ENCODE data around the gene TTF1. TPM values are rescaled to one million over a fixed set of nuclear protein-coding genes. Genes with fewer than 3 reads are reported as not detected.

Gene TTF1
- total RNA-seq, 1 donor from 2014 or later, result 36.2 TPM

DNA sequence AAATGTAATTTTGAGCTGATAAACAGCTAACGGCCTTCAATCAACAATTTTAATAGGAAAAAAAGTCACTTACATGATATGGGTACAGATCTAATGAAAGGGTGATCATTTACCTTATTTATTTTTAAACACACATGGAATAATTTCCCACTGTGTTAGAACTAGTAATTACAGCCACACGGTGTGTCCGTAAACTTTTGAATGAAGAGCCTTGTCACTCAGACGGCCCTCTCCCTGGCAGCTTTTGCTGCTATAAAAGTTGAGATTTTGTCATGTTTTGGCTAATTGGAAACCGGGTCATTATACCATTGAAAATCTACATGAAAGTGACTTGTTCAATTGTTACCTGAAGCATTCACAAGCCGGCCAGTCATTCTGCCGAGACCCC lies 19.0 kb upstream of the TTF1 start:
- no peaks in the 10 kb centered on the region for H3K4me1 Mint-ChIP-seq (ENCODE audit: low read depth)
- DNase-seq (ENCODE audit: low spot score), result no peak
- H3K36me3 Mint-ChIP-seq (ENCODE audit: low read depth), result no peaks in the 10 kb centered on the region
- H3K4me3 Mint-ChIP-seq (ENCODE audit: low read depth), result no peak overlapping the region
- H3K27me3 Mint-ChIP-seq (ENCODE audit: low read depth), result peaks cover 54% of the 10 kb centered on the region
- no peak overlapping the region for H3K27ac Mint-ChIP-seq
- intact Hi-C loops (cut with micrococcal nuclease), result no loop called here
- no peaks in the 10 kb centered on the region for H3K9me3 Mint-ChIP-seq

DNA sequence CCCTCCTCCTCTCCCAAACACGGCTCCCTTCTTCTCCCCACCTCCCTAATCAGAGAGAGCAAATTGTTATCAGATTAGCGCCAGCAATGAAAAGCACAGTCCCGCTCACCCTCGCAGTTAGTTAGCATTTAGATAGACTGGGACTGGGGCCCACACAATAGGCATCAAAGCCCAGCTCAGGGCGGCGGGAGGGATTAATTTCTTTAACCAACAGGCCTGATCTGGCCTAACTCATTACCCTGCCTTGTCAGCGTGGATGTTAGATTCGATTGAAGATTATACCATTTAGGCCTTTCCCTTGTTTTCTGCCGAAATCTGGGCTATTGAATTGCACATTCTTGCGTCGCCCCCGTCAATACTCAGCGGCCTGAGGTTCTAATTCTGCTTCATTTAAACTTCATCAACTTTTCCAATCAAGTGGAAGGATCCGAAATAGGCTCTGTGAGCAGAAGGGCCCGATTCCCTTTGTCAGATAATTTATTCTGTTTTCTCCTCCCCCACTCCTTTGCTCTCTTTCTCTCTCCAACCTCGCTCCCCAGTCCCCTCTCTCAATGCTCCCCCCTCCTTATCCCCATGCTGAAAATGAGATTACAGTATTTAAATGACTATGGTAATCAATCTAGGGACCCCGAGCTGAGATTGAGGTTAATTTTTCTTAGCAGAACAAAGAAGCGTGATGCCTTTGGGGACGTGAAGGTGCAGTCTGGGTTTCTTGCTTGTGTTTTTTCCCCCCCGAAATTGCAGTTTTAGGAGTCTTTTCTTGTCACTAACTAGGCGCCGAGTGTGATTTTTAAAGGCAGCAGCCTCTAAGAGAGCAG lies 18.4 kb upstream of the TTF1 start:
- Mint-ChIP-seq H3K4me1 (ENCODE audit: low read depth) (no peaks in the 10 kb centered on the region), H3K4me3 (ENCODE audit: low read depth) (no peak overlapping the region), H3K9me3 (no peaks in the 10 kb centered on the region), H3K27me3 (ENCODE audit: low read depth) (peaks cover 49% of the 10 kb centered on the region), H3K27ac (no peak overlapping the region), H3K36me3 (ENCODE audit: low read depth) (no peaks in the 10 kb centered on the region)
- no peak for DNase-seq (ENCODE audit: low spot score)
- intact Hi-C loops (cut with micrococcal nuclease), result no loop called here

DNA sequence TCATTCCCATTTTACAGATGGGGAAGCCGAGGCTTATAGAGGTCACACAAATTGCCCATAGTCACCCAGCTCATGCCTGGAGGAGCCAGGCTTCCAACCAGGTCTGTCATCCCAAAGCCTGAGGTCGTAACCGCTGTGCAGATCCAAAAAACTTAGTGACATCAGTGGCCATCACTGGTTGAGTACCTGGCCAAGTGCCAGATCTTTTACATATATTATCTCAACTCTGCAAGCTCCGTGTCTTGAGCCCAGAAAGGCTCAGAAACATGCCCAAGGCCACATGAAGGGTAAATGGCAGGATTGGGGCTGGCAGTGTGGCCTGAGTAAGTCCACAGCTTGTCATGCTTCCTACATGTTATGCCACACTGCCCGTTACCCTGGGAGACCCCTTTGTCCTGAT lies 16.9 kb upstream of the TTF1 start:
- intact Hi-C loops (cut with micrococcal nuclease), result no loop called here
- no peak overlapping the region for H3K27ac Mint-ChIP-seq
- H3K36me3 Mint-ChIP-seq (ENCODE audit: low read depth), result no peaks in the 10 kb centered on the region
- DNase-seq (ENCODE audit: low spot score), result no peak
- no peaks in the 10 kb centered on the region for H3K4me1 Mint-ChIP-seq (ENCODE audit: low read depth)
- no peak overlapping the region for H3K4me3 Mint-ChIP-seq (ENCODE audit: low read depth)
- peaks cover 50% of the 10 kb centered on the region for H3K27me3 Mint-ChIP-seq (ENCODE audit: low read depth)
- H3K9me3 Mint-ChIP-seq, result no peaks in the 10 kb centered on the region

DNA sequence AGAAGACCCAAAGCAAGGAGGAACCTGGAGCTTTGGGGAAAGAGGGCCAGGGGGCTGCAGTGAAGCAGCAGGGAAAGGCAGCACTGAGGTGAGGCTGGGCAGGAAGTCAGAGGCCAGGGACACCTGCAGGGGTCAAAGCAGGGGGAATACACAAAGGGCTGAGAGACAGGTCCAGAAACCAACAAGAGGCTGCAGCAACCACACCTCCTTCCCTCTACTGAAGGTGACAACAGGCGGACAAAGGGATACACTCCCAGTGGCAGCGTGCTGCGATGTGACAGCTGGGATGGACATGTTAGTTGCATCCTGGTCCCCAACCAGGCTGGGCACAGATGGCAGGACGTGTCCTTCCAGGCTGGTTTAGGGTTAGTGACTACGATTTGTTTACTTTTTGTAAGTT lies 15.9 kb upstream of the TTF1 start:
- intact Hi-C loops (cut with micrococcal nuclease), result no loop called here

DNA sequence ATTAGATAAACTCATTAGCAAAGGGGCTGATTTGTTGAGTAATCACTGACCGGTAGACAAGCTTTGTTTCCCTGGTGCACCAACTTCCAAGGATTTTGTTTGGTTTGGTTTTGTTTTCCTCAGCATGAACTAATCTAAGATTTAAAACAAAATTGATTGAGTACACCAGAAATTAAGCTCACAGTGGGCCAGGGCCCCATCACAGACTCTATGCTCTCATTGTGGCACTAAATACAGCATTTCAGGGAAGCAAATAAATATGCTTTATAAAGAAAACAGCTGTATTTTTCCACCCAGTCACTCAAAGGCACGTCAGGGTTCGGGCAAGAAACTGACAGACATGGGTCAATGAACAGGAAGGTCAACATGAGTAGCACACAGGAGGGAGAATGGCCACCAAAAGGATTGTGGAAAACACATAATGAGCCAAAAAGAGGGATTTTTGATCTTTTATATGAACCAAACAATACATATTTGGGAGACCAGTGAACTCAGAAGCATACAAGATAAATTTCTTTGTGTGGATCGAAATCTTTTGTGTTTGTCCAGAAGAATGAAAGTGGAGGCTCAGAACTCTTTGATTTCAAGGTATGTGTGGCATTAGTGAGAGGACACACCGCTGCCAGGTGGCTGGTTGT lies 12.2 kb upstream of the TTF1 start:
- intact Hi-C loops (cut with micrococcal nuclease), result no loop called here
- Mint-ChIP-seq H3K9me3 (no peaks in the 10 kb centered on the region), H3K27me3 (ENCODE audit: low read depth) (peaks cover 42% of the 10 kb centered on the region), H3K27ac (no peak overlapping the region), H3K4me3 (ENCODE audit: low read depth) (no peak overlapping the region), H3K36me3 (ENCODE audit: low read depth) (no peaks in the 10 kb centered on the region), H3K4me1 (ENCODE audit: low read depth) (no peaks in the 10 kb centered on the region)
- DNase-seq (ENCODE audit: low spot score), result no peak

More for the DNA sequence above, 15.9 kb upstream of the TTF1 start:
- Mint-ChIP-seq H3K36me3 (ENCODE audit: low read depth) (no peaks in the 10 kb centered on the region), H3K27ac (no peak overlapping the region), H3K4me3 (ENCODE audit: low read depth) (no peak overlapping the region), H3K4me1 (ENCODE audit: low read depth) (no peaks in the 10 kb centered on the region), H3K27me3 (ENCODE audit: low read depth) (peaks cover 55% of the 10 kb centered on the region), H3K9me3 (no peaks in the 10 kb centered on the region)
- DNase-seq (ENCODE audit: low spot score), result no peak

DNA sequence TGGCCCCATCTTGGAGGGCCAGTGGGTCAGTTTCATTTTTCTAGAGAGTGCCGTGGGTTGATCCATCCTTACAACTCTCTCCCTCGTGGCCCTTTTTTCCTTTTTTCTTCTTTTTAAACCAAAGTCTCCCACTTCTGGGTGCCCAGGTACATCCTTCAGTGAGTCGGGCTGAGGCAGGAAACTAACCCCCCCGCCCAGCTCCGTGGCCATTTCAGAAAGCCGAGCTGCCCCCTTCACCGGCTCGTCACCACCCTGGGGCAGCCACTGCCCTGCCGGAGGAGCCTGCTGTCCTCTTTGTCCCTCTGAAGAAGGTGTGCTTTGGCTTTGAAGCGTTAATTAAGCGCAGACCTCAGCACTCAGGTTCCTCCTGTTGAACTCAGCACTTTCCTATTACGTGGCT lies 8.5 kb upstream of the TTF1 start:
- no peak overlapping the region for H3K4me3 Mint-ChIP-seq (ENCODE audit: low read depth)
- no peak overlapping the region for H3K27ac Mint-ChIP-seq
- no peak for DNase-seq (ENCODE audit: low spot score)
- H3K36me3 Mint-ChIP-seq (ENCODE audit: low read depth), result no peaks in the 10 kb centered on the region
- intact Hi-C loops (cut with micrococcal nuclease), result no loop called here
- no peaks in the 10 kb centered on the region for H3K9me3 Mint-ChIP-seq
- peaks cover 60% of the 10 kb centered on the region for H3K27me3 Mint-ChIP-seq (ENCODE audit: low read depth)
- peaks cover 17% of the 10 kb centered on the region for H3K4me1 Mint-ChIP-seq (ENCODE audit: low read depth)

DNA sequence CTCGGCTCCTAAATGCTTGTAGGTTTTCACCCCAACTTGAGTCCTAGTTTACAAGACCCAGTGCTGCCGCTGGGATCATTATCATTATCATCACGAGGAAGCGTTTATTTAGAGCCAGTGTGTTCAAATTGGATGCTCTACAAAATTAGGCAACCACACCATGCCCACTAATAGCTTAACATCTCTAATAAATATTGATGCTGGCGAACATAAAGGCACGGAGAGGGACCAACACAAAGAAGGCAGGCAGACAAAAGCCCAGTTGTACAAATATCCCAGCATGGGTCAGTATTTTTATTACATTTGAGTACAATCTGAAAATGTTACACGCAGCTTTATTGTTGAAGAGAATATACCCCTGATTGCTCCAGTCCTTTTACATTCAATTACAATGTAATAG lies 8.1 kb upstream of the TTF1 start:
- DNase-seq (ENCODE audit: low spot score), result no peak
- intact Hi-C loops (cut with micrococcal nuclease), result loop anchor here (5.0 kb wide), 4 partner anchors 73 to 1752 kb away; partner anchors contain the start of gene PRDM12
- peaks cover 59% of the 10 kb centered on the region for H3K27me3 Mint-ChIP-seq (ENCODE audit: low read depth)
- H3K36me3 Mint-ChIP-seq (ENCODE audit: low read depth), result no peaks in the 10 kb centered on the region
- H3K4me3 Mint-ChIP-seq (ENCODE audit: low read depth), result no peak overlapping the region
- H3K4me1 Mint-ChIP-seq (ENCODE audit: low read depth), result peaks cover 17% of the 10 kb centered on the region
- H3K9me3 Mint-ChIP-seq, result no peaks in the 10 kb centered on the region
- H3K27ac Mint-ChIP-seq, result no peak overlapping the region

DNA sequence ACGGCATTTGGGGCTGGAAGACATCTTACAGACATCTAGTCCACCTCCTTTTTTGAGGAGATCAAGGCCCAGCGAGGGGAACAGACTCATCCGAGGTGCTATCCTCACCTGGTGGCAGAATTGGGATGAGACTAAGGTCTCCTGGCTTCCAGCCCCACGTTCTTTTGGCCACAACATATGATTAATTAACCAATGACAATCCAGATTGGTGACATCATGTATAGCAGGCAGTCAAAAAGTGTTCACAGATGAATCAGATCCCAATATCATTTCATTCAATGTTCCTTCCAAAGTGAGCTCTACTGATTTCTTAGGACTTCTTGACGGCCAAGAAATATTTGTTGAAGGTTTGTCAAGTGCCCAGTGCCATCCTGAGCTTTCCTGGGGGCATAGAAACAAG lies 7.3 kb upstream of the TTF1 start:
- no peak overlapping the region for H3K27ac Mint-ChIP-seq
- H3K4me3 Mint-ChIP-seq (ENCODE audit: low read depth), result no peak overlapping the region
- H3K9me3 Mint-ChIP-seq, result no peaks in the 10 kb centered on the region
- intact Hi-C loops (cut with micrococcal nuclease), result loop anchor here (5.0 kb wide), 4 partner anchors 73 to 1752 kb away; partner anchors contain the start of gene PRDM12
- peaks cover 17% of the 10 kb centered on the region for H3K4me1 Mint-ChIP-seq (ENCODE audit: low read depth)
- no peaks in the 10 kb centered on the region for H3K36me3 Mint-ChIP-seq (ENCODE audit: low read depth)
- no peak for DNase-seq (ENCODE audit: low spot score)
- H3K27me3 Mint-ChIP-seq (ENCODE audit: low read depth), result peaks cover 62% of the 10 kb centered on the region

DNA sequence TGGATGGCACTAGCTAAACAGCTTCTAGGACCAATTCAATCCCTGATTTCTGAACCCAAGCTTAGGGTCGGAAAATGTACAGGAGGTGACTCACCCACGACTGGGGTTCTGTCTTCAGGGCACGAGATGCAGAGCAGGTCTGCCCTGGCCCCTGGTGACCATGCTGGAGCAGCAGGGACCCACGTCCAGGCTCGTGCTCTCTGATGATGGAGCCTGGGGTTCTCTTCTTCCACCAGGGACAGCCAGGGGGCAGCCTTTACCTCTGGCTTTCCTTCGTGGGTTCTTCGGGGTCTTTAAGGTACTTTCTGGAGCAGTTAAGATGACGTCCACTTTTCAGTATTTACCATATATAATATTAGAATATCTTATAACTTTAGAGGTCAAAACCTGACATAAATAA lies 5.4 kb upstream of the TTF1 start:
- no peaks in the 10 kb centered on the region for H3K36me3 Mint-ChIP-seq (ENCODE audit: low read depth)

DNA sequence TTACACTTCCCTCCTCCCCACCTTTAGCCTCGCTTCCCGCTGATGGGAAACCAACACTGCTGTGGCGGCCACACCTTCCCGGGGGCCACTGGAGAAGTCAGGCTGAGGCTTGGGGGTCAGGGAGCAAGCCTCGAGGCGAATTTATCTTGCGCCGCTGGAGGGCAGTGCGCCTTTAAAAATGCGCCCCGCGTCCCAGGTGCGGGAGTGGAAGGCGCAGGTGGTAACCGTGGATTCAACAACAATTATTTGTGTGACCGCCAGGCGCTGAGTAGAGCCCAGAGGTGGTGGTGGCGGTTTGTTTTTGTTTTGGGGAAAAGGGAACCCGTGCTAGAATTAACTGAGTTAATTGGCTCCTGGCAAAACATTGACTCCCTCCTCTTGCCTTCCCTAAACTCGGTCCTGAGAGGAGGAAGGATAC lies 4.5 kb upstream of the TTF1 start:
- Mint-ChIP-seq H3K27ac (no peak overlapping the region), H3K4me3 (ENCODE audit: low read depth) (peak overlapping the region; percentile 48), H3K9me3 (no peaks in the 10 kb centered on the region), H3K27me3 (ENCODE audit: low read depth) (peaks cover 56% of the 10 kb centered on the region), H3K36me3 (ENCODE audit: low read depth) (no peaks in the 10 kb centered on the region), H3K4me1 (ENCODE audit: low read depth) (peaks cover 22% of the 10 kb centered on the region)
- peak; percentile 66 for DNase-seq (ENCODE audit: low spot score)
- intact Hi-C loops (cut with micrococcal nuclease), result loop anchor here (1.0 to 5.0 kb wide), 5 partner anchors 76 to 1749 kb away; partner anchors contain the start of gene PRDM12

More for the DNA sequence above, 5.4 kb upstream of the TTF1 start:
- H3K27ac Mint-ChIP-seq, result no peak overlapping the region
- intact Hi-C loops (cut with micrococcal nuclease), result loop anchor here (5.0 kb wide), 4 partner anchors 75 to 1750 kb away; partner anchors contain the start of gene PRDM12
- H3K4me1 Mint-ChIP-seq (ENCODE audit: low read depth), result peaks cover 17% of the 10 kb centered on the region
- no peaks in the 10 kb centered on the region for H3K9me3 Mint-ChIP-seq
- no peak for DNase-seq (ENCODE audit: low spot score)
- H3K27me3 Mint-ChIP-seq (ENCODE audit: low read depth), result peaks cover 53% of the 10 kb centered on the region
- no peak overlapping the region for H3K4me3 Mint-ChIP-seq (ENCODE audit: low read depth)

DNA sequence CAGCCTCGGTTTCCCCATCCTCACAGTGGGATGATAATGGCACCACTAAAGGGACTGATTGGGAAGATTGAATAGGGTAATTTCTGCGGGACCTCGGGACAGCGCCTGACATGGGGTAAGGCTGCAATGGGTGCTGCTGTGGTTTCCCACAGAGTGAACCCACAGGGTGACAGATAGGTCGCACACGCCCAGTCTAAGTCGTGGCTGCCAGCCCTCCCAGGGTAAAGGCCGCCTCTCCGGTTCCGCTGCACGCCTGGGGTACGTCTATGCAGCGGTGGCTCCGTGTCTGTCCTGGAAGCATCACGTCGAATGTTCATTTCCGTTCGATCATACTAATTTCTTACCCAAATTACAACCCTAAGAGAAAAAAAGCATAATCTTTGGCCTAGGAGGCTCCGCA lies 4.0 kb upstream of the TTF1 start:
- peaks cover 24% of the 10 kb centered on the region for H3K4me1 Mint-ChIP-seq (ENCODE audit: low read depth)
- peaks cover 2% of the 10 kb centered on the region for H3K36me3 Mint-ChIP-seq (ENCODE audit: low read depth)
- H3K27ac Mint-ChIP-seq, result no peak overlapping the region
- intact Hi-C loops (cut with micrococcal nuclease), result loop anchor here (1.0 to 5.0 kb wide), 5 partner anchors 77 to 1748 kb away; partner anchors contain the start of gene PRDM12
- peak overlapping the region; percentile 48 for H3K4me3 Mint-ChIP-seq (ENCODE audit: low read depth)
- DNase-seq (ENCODE audit: low spot score), result peak; percentile 13
- H3K27me3 Mint-ChIP-seq (ENCODE audit: low read depth), result peaks cover 53% of the 10 kb centered on the region
- no peaks in the 10 kb centered on the region for H3K9me3 Mint-ChIP-seq

DNA sequence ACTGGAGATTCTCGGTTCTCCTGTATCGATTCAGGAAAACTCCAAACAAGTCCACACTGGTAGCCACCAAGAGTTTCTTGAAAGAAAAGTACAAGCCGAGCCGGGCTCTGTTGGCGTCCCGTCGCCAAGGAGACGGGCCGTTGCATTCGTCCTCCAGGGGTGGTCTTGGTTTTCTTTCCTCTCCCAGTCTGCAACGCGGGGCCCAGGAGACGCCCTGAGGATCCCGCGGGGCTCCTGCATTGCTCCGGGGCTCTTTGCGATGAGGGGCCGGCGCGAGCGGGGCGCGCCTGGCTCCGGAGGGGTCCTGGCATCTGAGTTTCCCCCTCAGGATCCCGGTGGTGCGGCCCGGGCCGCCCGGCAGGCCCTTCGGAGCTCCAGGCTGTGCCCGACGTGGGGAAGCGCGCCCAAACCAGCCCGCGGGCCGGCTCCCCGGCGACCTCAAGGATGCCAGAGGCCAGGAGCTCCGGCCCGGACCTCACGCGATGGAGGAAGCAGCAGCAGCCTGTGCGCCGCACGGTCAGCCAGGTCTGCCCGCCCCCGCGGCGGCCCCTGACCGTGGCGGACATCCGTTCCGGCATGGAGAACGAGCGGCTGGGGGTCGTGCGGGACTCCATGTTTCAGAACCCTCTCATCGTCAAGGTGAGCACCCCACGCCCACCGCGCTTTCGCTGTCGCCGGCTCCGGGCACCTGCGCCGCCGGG lies 3.3 kb upstream of the TTF1 start, which contains the start of gene CFAP77:
CFAP77 (plus strand) TSS at position 384 of the 701 bp plus-strand sequence; CDS start at position 445, 61 bp downstream.
- intact Hi-C loops (cut with micrococcal nuclease), result loop anchor here (5.0 kb wide), 5 partner anchors 77 to 1748 kb away; partner anchors contain the start of genes GTF3C4 and PRDM12
- Mint-ChIP-seq H3K4me1 (ENCODE audit: low read depth) (peaks cover 28% of the 10 kb centered on the region), H3K36me3 (ENCODE audit: low read depth) (peaks cover 5% of the 10 kb centered on the region), H3K4me3 (ENCODE audit: low read depth) (peak within 1 kb of the TSS; percentile 48), H3K27ac (no peak within 1 kb of the TSS), H3K9me3 (no peaks in the 10 kb centered on the region), H3K27me3 (ENCODE audit: low read depth) (peaks cover 46% of the 10 kb centered on the region)
- DNase-seq (ENCODE audit: low spot score), result peak; percentile 14
